Loucy (cell line): ENCODE data around the gene MINDY4.
"Not testable (repeated sequence)": the region's sequence is repeated elsewhere in the genome, so short reads cannot be mapped to it uniquely, and the experiment has no call there.

Source experiments
- H2AFZ ChIP-seq: fragments of 200-600 bp; sonication (generic); 2 replicates; pipeline ENCODE4 v1.6.0; 2016; ENCODE audit warnings: antibody characterized with exemption, mild to moderate bottlenecking, low read length, moderate library complexity
- H3F3A ChIP-seq: fragments of 200-600 bp; 2 replicates; pipeline ENCODE4 v1.6.0; 2016; ENCODE audit warnings: antibody characterized with exemption, low read depth, mild to moderate bottlenecking
- H3K27me3 ChIP-seq: fragments of 200-600 bp; sonication (generic); 2 replicates; pipeline ENCODE4 v1.6.1; 2014; ENCODE audit warnings: low read length, mild to moderate bottlenecking; ENCODE audit not compliant: insufficient read depth, poor library complexity, severe bottlenecking
- H3K36me3 ChIP-seq: fragments of 200-600 bp; sonication (generic); 2 replicates; pipeline ENCODE4 v1.6.1; 2016; ENCODE audit warnings: low read length; ENCODE audit not compliant: insufficient read depth
- H3K4me1 ChIP-seq: fragments of 200-600 bp; sonication (generic); 2 replicates; pipeline ENCODE4 v1.5.1; 2014; ENCODE audit warnings: low read length, mild to moderate bottlenecking; ENCODE audit not compliant: insufficient read depth, poor library complexity, severe bottlenecking
- H3K4me2 ChIP-seq: fragments of 200-600 bp; sonication (generic); 2 replicates; pipeline ENCODE4 v1.6.0; 2014; ENCODE audit warnings: antibody characterized with exemption, low read length, low read depth, mild to moderate bottlenecking; ENCODE audit not compliant: poor library complexity, severe bottlenecking
- H3K4me3 ChIP-seq: fragments of 200-600 bp; sonication (generic); 2 replicates; pipeline ENCODE4 v1.5.1; 2014; ENCODE audit warnings: low read length, mild to moderate bottlenecking, mixed read lengths; ENCODE audit not compliant: poor library complexity, severe bottlenecking
- H3K79me2 ChIP-seq: fragments of 200-600 bp; sonication (generic); 2 replicates; pipeline ENCODE4 v1.6.1; 2014; ENCODE audit warnings: low read length; ENCODE audit not compliant: insufficient read depth
- H3K9ac ChIP-seq: fragments of 200-600 bp; sonication (generic); 2 replicates; pipeline ENCODE4 v1.6.0; 2014; ENCODE audit warnings: mild to moderate bottlenecking, low read depth, low read length, moderate library complexity; ENCODE audit not compliant: poor library complexity, severe bottlenecking
- H3K9me2 ChIP-seq: fragments of 200-600 bp; sonication (generic); replicated peaks from 2 replicates; pipeline ENCODE4 v1.6.1; 2016; ENCODE audit warnings: low read depth, low read length, mixed read lengths
- H3K9me3 ChIP-seq: fragments of 200-600 bp; sonication (generic); 2 replicates; pipeline ENCODE4 v1.6.1; 2014; ENCODE audit warnings: mild to moderate bottlenecking, antibody characterized with exemption, low read length, low read depth; ENCODE audit not compliant: insufficient read depth
- H4K20me1 ChIP-seq: fragments of 200-600 bp; sonication (generic); 2 replicates; pipeline ENCODE4 v1.6.0; 2014; ENCODE audit warnings: antibody characterized with exemption, low read length, mild to moderate bottlenecking; ENCODE audit not compliant: insufficient read depth, poor library complexity, severe bottlenecking
- EZH2phosphoT487 ChIP-seq: fragments of 200-600 bp; IDR thresholded peaks from 2 replicates; pipeline ENCODE4 v1.6.1; 2018; ENCODE audit warnings: antibody characterized with exemption, mild to moderate bottlenecking, moderate library complexity, borderline replicate concordance
- TF ChIP-seq, protein P1 (sequence below): fragments of 200-600 bp; sonication (generic); conservative IDR thresholded peaks from 2 replicates; pipeline ENCODE4 v1.5.1; 2014; ENCODE audit warnings: mild to moderate bottlenecking, antibody characterized with exemption, low read length

MINDY4 gene

DNA sequence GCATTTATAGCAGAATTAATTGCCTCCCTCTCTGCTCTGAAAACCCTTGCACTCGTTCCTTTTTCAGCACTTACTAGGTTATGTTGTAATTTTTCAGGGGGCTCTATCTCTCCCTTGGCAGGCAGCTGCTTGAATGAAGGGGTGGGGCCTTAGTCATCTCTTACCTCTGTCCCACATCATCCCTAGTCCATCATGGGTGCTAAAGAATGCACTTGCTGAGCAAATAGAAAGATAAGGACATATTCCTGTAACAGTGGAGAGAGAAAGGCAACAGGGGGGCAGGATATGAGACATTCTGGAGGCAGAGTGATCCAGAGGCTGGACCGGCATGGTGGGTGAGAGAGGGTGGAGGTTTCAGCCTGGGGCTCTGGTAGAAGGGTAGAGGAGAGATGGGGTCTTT, 60.0 kb downstream of the MINDY4 start:
- Histone ChIP-seq H3K27me3 (no peaks in the 10 kb centered on the region), H3K79me2 (no peaks in the 10 kb centered on the region), H3K4me1 (no peaks in the 10 kb centered on the region), H3K9ac (no peak overlapping the region), H3K9me2 (no peaks in the 10 kb centered on the region), H3K9me3 (no peaks in the 10 kb centered on the region; the same call in 1 of the 2 replicates), H3F3A (no peaks in the 10 kb centered on the region), H3K36me3 (no peaks in the 10 kb centered on the region), H3K4me2 (no peak overlapping the region), H4K20me1 (no peaks in the 10 kb centered on the region), H2AFZ (no peak overlapping the region), H3K4me3 (no peak overlapping the region)
- no peak for TF ChIP-seq EZH2phosphoT487
- TF ChIP-seq, protein P1, sequence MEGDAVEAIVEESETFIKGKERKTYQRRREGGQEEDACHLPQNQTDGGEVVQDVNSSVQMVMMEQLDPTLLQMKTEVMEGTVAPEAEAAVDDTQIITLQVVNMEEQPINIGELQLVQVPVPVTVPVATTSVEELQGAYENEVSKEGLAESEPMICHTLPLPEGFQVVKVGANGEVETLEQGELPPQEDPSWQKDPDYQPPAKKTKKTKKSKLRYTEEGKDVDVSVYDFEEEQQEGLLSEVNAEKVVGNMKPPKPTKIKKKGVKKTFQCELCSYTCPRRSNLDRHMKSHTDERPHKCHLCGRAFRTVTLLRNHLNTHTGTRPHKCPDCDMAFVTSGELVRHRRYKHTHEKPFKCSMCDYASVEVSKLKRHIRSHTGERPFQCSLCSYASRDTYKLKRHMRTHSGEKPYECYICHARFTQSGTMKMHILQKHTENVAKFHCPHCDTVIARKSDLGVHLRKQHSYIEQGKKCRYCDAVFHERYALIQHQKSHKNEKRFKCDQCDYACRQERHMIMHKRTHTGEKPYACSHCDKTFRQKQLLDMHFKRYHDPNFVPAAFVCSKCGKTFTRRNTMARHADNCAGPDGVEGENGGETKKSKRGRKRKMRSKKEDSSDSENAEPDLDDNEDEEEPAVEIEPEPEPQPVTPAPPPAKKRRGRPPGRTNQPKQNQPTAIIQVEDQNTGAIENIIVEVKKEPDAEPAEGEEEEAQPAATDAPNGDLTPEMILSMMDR: no peak

DNA sequence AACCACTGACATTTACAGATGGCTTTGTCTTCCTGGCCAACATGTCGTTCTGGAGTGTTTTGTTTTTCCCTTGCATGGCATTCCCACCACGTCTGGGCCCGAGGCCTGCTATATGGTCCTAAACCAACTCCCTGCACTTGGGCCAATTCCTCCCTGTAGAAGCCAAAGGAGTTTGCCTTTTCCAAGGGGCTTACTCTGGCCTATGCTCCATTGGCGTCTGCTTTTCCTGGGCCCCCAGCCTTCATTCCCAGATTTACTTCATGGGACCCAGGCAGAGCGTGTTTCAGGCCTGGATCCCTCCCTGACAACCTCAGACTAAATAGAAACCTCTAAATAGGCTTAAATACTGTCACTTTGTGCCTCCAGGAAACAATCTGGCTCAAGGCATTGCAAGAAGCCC, 60.7 kb downstream of the MINDY4 start:
- Histone ChIP-seq H3K27me3 (no peaks in the 10 kb centered on the region), H4K20me1 (no peaks in the 10 kb centered on the region), H3K79me2 (no peaks in the 10 kb centered on the region), H3K4me2 (no peak overlapping the region), H3K9me3 (no peaks in the 10 kb centered on the region; the same call in 1 of the 2 replicates), H3K36me3 (no peaks in the 10 kb centered on the region), H3K4me3 (no peak overlapping the region), H2AFZ (no peak overlapping the region), H3K9ac (no peak overlapping the region), H3K4me1 (no peaks in the 10 kb centered on the region), H3F3A (no peaks in the 10 kb centered on the region), H3K9me2 (no peaks in the 10 kb centered on the region)
- TF ChIP-seq, protein P1: no peak
- no peak for TF ChIP-seq EZH2phosphoT487

DNA sequence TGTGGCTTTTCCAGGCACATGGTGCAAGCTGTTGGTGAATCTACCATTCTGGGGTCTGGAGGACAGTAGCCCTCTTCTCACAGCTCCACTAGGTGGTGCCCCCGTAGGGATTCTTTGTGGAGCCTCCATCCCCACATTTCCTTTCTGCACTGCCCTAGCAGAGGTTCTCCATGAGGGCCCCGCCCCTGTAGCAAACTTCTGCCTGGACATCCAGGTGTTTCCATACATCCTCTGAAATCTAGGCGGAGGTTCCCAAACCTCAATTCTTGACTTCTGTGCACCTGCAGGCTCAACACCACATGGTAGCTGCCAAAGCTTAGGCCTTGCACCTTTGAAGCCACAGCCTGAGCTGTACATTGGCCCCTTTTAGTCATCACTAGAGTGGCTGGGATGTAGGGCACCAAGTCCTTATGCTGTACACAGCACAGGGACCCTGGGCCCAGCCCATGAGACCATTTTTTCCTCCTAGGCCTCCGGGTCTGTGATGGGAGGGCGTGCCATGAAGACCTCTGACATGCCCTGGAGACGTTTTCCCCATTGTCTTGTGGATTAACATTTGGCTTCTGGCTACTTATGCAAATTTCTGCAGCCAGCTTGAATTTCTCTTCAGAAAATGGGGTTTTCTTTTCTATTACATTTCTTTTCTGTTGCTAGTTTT, 62.9 kb downstream of the MINDY4 start:
- not testable (repeated sequence) for H3F3A ChIP-seq, H3K4me1 ChIP-seq, H2AFZ ChIP-seq, H4K20me1 ChIP-seq, H3K4me3 ChIP-seq, H3K9ac ChIP-seq, H3K27me3 ChIP-seq, H3K36me3 ChIP-seq, H3K9me2 ChIP-seq, H3K9me3 ChIP-seq, H3K4me2 ChIP-seq, H3K79me2 ChIP-seq

DNA sequence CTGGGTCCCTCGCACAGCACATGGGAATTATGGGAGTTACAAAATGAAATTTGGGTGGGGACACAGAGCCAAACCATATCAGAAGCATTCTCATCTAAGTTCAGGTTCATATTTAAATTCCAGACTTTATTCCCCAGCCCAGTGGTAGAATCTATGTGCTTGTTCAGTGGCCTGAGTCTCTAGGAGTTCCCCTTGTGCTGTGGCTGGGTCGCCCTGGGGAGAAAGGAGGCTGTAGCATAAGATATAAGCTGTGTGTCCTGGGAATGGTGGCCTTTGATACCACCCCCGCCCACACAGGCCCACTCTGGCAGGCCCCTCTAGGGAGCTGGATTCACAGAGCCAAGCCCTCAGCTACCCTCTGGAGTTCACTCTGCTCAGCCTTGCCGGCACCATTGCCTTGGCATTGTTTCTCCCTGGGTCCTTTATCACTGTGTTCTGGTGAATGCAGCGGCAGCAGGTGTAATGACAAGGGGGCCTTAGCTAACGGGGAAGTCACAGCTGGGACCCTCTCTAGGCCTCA, 64.2 kb downstream of the MINDY4 start:
- Histone ChIP-seq H4K20me1 (no peaks in the 10 kb centered on the region), H3K36me3 (no peaks in the 10 kb centered on the region), H3F3A (no peaks in the 10 kb centered on the region), H3K4me3 (no peak overlapping the region), H3K27me3 (no peaks in the 10 kb centered on the region), H3K79me2 (no peaks in the 10 kb centered on the region), H3K9ac (no peak overlapping the region), H3K4me2 (no peak overlapping the region), H3K9me3 (no peaks in the 10 kb centered on the region; the same call in 1 of the 2 replicates), H2AFZ (no peak overlapping the region), H3K9me2 (no peaks in the 10 kb centered on the region), H3K4me1 (no peaks in the 10 kb centered on the region)
- TF ChIP-seq, protein P1: no peak
- TF ChIP-seq EZH2phosphoT487: no peak
